ENCODE measurements around the gene WDR36.
"Not testable (repeated sequence)": the region's sequence is repeated elsewhere in the genome, so short reads cannot be mapped to it uniquely, and the experiment has no call there.

WDR36 gene

GRCh38 chr5:111138096-111138495, 45.9 kb downstream of the WDR36 start:
- DNase-seq, result no peak

GRCh38 chr5:111141471-111141870, 49.3 kb downstream of the WDR36 start:
- not testable (repeated sequence) for DNase-seq

DNA sequence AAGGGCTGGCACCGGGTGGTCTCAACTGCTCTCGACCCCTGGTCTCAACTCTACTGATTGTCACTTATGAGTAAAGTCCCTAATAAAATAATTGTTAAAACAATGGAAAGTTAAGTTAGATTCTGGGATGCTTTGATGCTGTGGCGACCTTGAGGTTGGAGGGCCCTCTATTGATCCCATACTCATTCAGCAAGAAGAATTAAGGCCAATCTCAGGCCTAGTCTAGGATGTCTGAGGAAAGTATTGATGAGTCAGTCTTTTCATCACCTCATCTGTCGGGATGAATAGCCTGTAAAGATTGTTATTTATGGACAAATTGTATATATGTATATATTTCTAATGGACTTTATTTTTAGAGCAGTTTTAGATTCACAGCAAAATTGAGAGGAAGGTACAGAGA, 50.8 kb downstream of the WDR36 start:
- no peak for DNase-seq

DNA sequence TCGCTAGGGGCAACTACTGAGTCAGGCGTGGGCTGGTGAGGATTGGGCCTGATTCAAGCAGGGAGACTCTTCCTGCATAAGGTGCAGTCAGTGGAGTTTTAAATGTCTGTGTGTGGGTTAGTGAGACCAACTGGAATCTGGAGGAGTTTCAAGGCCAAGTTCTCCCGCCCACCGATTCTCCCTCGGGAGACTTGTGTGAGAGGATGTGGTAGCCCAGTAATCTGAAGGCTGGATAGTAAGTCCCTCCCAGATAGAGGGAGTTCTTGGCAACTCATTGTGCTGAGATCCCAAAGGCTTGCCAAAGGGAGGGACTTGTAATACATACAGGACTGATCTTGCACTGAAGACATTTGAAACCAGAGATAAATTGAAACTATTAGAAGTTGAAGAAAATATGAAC, 51.8 kb downstream of the WDR36 start:
- no peak for DNase-seq

GRCh38 chr5:111144352-111144930, 52.3 kb downstream of the WDR36 start:
- no peak for DNase-seq

GRCh38 chr5:111146053-111146452, 53.9 kb downstream of the WDR36 start:
- no peak for DNase-seq

GRCh38 chr5:111147502-111147901, 55.4 kb downstream of the WDR36 start:
- no peak for DNase-seq

GRCh38 chr5:111151998-111152397, 59.9 kb downstream of the WDR36 start:
- no peak for DNase-seq

GRCh38 chr5:111153483-111153882, 61.3 kb downstream of the WDR36 start:
- no peak for DNase-seq

GRCh38 chr5:111153945-111154344, 61.8 kb downstream of the WDR36 start:
- DNase-seq, result no peak

GRCh38 chr5:111158105-111158744, 66.1 kb downstream of the WDR36 start:
- peak; percentile 3 for DNase-seq

DNA sequence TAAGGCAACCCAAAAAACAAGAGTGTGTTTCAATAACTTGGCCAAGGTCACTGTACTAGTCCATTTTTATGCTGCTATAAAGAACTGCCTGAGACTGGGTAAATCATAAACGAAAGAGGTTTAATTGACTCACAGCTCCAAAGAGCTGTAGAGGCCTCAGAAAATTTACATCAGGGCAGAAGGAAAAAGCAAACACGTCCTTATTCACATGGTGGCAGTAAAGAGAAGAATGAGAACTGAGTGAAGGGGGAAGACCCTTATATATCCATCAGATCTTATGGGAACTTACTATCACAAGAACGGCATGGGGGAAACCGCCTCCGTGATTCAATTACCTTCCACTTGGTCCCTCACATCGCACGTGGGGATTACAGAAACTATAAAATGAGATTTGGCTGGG, 67.7 kb downstream of the WDR36 start:
- no peak for DNase-seq

GRCh38 chr5:111163000-111163399, 70.9 kb downstream of the WDR36 start:
- DNase-seq, result no peak

DNA sequence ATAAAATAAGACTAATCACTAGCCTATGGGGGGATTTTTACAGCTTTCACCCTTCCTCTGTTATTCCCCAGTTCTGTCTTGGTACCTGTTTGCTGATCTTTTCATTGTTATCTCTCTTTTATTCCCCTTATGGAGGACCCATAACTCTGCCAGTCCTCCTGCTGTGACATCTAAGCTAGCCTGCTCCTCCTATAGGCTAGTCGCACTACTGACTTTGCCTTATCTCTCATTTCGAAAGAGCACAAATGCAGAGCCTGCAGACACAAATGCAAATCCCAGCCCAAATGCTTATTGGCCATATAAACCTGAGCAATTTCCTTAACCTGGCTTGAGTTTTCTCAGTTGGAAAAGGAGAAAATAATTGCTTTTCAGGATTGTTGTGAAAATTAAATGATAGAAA, 72.9 kb downstream of the WDR36 start:
- no peak for DNase-seq

- no peak for DNase-seq
These were observed 75.4 kb downstream of the WDR36 start for GRCh38 chr5:111167551-111167950.

GRCh38 chr5:111168608-111169007, 76.5 kb downstream of the WDR36 start:
- DNase-seq, result no peak

DNA sequence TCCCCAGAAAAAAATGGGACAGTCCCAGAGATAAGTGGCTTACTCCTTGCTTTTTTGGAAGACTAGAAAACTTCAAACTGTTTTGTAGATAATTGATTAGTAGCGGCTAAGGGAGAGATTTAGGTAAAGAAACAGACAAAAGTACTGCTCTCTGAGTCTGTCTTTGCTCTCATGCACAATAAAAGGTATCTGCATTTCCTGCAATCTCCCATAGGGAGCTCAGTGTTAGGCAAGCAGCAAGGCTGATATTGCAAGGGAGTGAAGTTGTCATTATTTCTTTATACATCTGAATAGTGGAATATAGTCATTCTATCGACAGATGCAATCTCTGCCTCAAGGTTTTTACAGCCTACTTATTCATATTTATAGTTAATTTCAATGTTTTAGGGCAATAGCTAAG, 77.1 kb downstream of the WDR36 start:
- DNase-seq, result no peak

DNA sequence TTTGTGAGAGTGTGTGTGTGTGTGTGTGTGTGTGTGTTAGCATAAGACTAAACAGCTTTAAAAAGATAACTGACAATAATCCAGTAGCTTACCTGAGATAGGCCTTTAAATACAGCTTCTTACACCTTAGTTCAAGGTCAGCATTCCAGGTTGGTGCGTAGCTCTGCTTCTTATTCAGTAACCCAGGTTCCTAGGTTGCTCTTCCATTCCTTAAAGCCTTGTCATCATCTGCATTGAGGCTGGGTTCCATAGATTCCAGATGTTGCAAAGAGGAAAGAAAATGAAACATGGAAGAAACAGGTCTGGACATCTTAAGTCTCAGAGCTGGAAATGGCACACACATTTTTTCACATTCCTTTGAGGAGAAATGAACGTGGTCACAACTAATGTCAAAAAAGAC, 78.1 kb downstream of the WDR36 start:
- DNase-seq, result no peak

DNA sequence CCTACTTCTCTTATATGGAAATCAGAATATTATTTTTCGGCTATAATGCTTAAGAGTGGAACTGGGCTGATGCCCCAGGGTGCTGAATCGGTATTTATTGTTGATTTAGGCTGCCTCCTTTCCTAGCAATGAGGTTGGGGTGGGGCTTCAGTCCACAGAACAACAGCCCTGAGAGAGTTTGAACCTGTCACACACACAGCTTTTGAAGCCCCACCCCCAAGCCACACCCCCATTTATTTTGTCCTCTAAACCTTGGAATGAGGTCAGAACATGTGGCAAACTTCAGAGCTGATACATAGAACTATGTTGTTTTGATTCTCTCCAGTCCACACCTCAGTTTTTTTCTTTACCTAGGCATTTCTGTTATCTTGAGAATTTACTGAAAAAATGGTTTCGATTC, 80.4 kb downstream of the WDR36 start:
- no peak for DNase-seq

- DNase-seq, result no peak
These were observed 81.3 kb downstream of the WDR36 start for GRCh38 chr5:111173476-111173875.

Measured in KG1 (cell line).